Measurements from ENCODE around the gene FLT4.
A peak's percentile ranks its signal among the peaks of the same experiment; 100 is the strongest.

Gene FLT4

DNA sequence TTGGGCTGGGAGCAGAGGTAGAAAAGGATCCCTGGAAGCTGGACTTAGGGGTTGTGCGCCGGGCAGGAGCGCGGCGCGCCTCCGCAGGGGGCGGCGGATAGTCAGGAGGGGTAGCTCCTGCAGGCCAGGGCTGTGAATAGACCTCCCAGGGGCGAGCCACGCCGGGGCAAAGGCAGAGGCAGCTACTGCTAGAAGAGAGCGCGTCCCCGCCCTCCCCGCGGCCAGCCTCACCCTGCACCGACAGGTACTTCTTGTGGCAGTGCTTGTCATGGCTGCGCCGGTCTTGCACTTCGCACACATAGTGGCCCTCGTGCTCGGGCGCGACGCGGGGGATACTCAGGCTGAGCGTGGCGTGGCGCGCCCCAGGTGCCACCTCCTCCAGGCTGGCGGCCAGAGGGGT lies 28.1 kb downstream of the FLT4 start:
- H3K9me3 ChIP-seq (ENCODE audit: control insufficient read depth, insufficient read depth, low read length), result no peaks in the 10 kb centered on the region
- no peak overlapping the region for H3K9ac ChIP-seq (ENCODE audit: low read depth, low read length)
- H3K27me3 ChIP-seq (ENCODE audit: control insufficient read depth, insufficient read depth, low read length), result peaks cover 8% of the 10 kb centered on the region
- no peaks in the 10 kb centered on the region for H3K36me3 ChIP-seq (ENCODE audit: control insufficient read depth, insufficient read depth, low read length)
- no peak overlapping the region for H3K4me3 ChIP-seq (ENCODE audit: low read depth, low read length)
- H3K4me1 ChIP-seq (ENCODE audit: control insufficient read depth, insufficient read depth, low read length), result no peaks in the 10 kb centered on the region

DNA sequence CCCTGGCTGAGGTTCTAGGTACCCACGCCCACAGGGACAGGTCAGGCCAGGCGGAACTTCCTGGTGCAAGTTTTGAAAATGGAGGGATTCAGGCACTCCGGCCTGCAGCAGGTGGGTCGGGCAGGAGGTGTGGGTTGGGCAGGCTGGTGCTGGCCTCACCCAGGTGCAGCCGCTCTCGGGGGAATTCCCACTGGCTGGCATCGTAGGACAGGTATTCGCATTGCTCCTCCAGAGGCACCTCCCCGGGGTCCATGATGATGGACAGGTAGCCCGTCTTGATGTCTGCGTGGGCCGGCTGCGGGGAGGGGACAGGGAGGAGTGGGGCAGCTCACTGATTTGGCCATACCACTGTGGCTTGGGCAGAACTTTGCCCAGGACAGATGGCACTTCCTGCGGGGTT lies 29.4 kb downstream of the FLT4 start:
- H3K4me1 ChIP-seq (ENCODE audit: control insufficient read depth, insufficient read depth, low read length), result no peaks in the 10 kb centered on the region
- peaks cover 8% of the 10 kb centered on the region for H3K27me3 ChIP-seq (ENCODE audit: control insufficient read depth, insufficient read depth, low read length)
- no peak overlapping the region for H3K4me3 ChIP-seq (ENCODE audit: low read depth, low read length)
- H3K36me3 ChIP-seq (ENCODE audit: control insufficient read depth, insufficient read depth, low read length), result no peaks in the 10 kb centered on the region
- no peak overlapping the region for H3K9ac ChIP-seq (ENCODE audit: low read depth, low read length)
- no peaks in the 10 kb centered on the region for H3K9me3 ChIP-seq (ENCODE audit: control insufficient read depth, insufficient read depth, low read length)

DNA sequence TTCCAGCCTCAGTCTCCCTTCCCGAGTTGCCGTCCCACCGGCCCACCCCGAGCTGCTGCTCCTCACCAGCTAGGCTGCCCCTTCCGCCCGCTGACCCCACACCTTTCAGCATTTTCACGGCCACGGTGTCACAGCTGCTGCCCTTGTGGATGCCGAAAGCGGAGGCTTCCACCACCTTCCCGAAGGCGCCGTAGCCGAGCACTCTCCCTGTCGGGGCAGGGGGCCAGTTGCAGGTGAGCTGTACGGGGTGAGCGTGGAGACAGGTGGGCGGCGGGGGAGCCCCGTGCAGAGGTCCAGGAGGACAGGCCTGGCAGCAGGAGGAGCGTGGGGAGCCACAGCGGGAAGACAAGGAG lies 29.9 kb downstream of the FLT4 start:
- peaks cover 8% of the 10 kb centered on the region for H3K27me3 ChIP-seq (ENCODE audit: control insufficient read depth, insufficient read depth, low read length)
- peak overlapping the region; percentile 49 for H3K4me3 ChIP-seq (ENCODE audit: low read depth, low read length)
- H3K4me1 ChIP-seq (ENCODE audit: control insufficient read depth, insufficient read depth, low read length), result no peaks in the 10 kb centered on the region
- H3K9me3 ChIP-seq (ENCODE audit: control insufficient read depth, insufficient read depth, low read length), result no peaks in the 10 kb centered on the region
- no peaks in the 10 kb centered on the region for H3K36me3 ChIP-seq (ENCODE audit: control insufficient read depth, insufficient read depth, low read length)
- H3K9ac ChIP-seq (ENCODE audit: low read depth, low read length), result no peak overlapping the region

DNA sequence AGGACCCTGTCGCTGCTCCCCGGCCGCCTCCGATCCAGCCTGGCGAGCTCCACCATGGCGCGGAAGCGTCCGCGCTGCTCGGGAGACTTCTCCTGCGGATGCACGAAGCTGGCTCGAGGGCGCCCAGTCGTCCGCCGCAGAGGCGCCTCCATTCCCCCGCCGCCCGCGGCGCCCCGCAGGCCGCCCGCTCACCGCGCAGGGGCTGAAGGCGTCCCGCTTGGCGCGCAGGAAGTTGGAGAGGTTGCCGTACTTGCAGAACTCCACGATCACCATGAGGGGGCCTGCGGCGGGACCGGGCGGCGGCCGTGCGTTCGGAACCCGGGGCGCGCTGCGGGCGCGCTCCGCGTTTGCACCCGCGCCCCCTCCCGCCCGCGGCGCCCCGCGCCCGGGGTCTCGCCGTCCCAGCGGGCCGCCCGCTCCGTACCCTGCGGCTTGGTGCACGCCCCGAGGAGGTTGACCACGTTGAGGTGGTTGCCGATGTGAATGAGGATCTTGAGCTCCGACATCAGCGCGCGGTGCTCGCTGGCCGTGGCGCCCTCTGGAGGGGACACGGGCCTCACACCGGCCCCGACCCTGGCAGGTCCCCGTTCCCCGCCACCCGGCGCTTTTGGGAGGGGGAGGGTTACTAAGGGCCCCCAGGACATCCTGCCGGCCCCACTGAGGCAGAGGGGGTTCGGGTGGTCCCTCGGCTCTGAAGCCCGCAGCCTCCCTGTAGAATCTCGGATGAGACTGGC lies 30.4 kb downstream of the FLT4 start:
- Histone ChIP-seq H3K9me3 (ENCODE audit: control insufficient read depth, insufficient read depth, low read length) (no peaks in the 10 kb centered on the region), H3K9ac (ENCODE audit: low read depth, low read length) (peak overlapping the region; percentile 54), H3K27me3 (ENCODE audit: control insufficient read depth, insufficient read depth, low read length) (peaks cover 8% of the 10 kb centered on the region), H3K4me1 (ENCODE audit: control insufficient read depth, insufficient read depth, low read length) (no peaks in the 10 kb centered on the region), H3K4me3 (ENCODE audit: low read depth, low read length) (peak overlapping the region; percentile 49), H3K36me3 (ENCODE audit: control insufficient read depth, insufficient read depth, low read length) (no peaks in the 10 kb centered on the region)

DNA sequence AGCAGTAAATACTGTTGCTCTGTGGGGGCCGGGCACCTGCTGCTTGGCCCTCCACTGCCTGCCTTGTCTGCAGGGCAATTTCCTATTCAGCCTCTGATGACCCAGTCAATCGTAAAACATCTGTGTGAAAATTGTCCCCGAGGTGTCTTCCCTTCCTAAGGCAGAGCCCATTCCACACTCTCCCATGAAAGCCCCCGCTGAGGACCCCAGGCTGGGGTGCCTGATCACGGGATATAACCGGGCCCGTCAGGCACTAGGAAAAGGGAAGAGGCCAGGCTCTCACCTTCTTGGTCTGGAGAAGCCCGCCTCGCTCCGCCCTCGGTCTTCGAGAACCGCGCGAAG lies 30.9 kb downstream of the FLT4 start:
- Histone ChIP-seq H3K9ac (ENCODE audit: low read depth, low read length) (peak overlapping the region; percentile 54), H3K27me3 (ENCODE audit: control insufficient read depth, insufficient read depth, low read length) (peaks cover 8% of the 10 kb centered on the region), H3K4me3 (ENCODE audit: low read depth, low read length) (peak overlapping the region; percentile 49), H3K9me3 (ENCODE audit: control insufficient read depth, insufficient read depth, low read length) (no peaks in the 10 kb centered on the region), H3K4me1 (ENCODE audit: control insufficient read depth, insufficient read depth, low read length) (no peaks in the 10 kb centered on the region), H3K36me3 (ENCODE audit: control insufficient read depth, insufficient read depth, low read length) (no peaks in the 10 kb centered on the region)

DNA sequence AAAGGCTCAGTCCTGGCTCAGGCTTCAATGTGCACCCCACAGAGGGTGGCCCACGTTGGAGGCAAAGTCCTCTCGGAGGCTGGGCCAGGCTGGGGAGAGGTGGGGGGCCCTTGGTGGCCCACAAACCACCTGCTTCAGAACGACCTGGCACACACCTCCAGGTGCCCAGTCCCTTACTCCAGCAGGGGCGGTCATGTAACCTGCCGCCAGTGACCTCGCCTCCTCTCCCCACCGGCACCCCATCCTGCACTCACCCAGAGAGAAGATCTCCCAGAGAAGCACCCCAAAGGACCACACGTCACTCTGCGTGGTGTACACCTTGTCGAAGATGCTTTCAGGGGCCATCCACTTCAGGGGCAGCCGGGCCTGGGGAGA lies 35.6 kb downstream of the FLT4 start:
- no peaks in the 10 kb centered on the region for H3K36me3 ChIP-seq (ENCODE audit: control insufficient read depth, insufficient read depth, low read length)
- H3K27me3 ChIP-seq (ENCODE audit: control insufficient read depth, insufficient read depth, low read length), result peaks cover 8% of the 10 kb centered on the region
- no peak overlapping the region for H3K9ac ChIP-seq (ENCODE audit: low read depth, low read length)
- no peak overlapping the region for H3K4me3 ChIP-seq (ENCODE audit: low read depth, low read length)
- no peaks in the 10 kb centered on the region for H3K9me3 ChIP-seq (ENCODE audit: control insufficient read depth, insufficient read depth, low read length)
- H3K4me1 ChIP-seq (ENCODE audit: control insufficient read depth, insufficient read depth, low read length), result no peaks in the 10 kb centered on the region

DNA sequence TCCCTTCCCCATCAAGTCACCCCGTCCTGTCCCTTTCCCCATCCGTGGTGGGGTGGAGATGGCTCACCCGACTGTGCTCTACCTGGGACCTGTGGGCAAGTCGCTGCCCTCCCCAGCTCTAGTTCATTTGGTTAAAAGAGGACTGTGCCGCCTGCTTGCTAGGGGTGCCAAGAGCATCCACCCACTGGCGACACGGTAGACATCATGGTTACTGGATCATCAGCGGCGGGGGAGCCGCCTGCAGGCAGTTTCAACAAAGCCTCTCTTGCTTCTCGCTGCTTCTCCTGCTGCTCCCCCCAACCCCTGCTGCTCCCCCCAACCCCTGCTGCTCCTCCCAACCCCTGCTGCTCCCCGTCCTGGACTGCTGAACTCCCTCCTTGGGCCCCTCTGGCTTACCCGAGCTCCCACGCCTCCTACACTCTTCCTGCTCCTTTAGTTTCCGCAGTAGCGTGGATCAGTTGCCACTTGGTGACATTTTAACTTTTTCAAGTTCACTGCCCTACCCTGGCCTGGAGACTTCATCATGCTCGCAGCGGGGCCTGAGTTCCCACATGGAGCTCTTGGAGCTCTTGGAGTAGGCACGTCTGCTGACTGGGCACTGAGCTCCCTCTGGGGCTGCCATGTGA lies 36.1 kb downstream of the FLT4 start:
- Histone ChIP-seq H3K27me3 (ENCODE audit: control insufficient read depth, insufficient read depth, low read length) (peaks cover 4% of the 10 kb centered on the region), H3K9me3 (ENCODE audit: control insufficient read depth, insufficient read depth, low read length) (no peaks in the 10 kb centered on the region), H3K4me1 (ENCODE audit: control insufficient read depth, insufficient read depth, low read length) (no peaks in the 10 kb centered on the region), H3K36me3 (ENCODE audit: control insufficient read depth, insufficient read depth, low read length) (no peaks in the 10 kb centered on the region), H3K9ac (ENCODE audit: low read depth, low read length) (no peak overlapping the region), H3K4me3 (ENCODE audit: low read depth, low read length) (no peak overlapping the region)

DNA sequence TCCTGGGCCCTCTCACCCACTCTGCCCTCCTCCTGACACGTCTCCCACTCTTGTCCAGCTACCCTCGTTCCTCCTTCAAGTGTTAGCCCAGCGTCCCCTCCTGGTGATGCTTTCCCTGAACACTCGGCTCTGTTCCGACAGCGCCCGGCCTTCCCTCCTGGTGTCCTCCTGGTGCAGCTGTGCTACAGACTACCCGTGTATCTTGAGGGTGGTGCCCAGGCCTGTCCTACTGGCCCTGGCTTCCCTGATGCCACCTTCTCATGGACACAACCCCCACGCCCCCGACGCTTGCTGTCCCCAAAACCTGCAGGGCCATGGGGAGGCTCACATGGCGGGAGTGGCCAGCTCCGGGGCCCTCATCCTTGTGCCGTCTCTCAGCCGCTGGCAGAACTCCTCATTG lies 36.7 kb downstream of the FLT4 start:
- Histone ChIP-seq H3K4me1 (ENCODE audit: control insufficient read depth, insufficient read depth, low read length) (no peaks in the 10 kb centered on the region), H3K9me3 (ENCODE audit: control insufficient read depth, insufficient read depth, low read length) (no peaks in the 10 kb centered on the region), H3K27me3 (ENCODE audit: control insufficient read depth, insufficient read depth, low read length) (peaks cover 3% of the 10 kb centered on the region), H3K4me3 (ENCODE audit: low read depth, low read length) (no peak overlapping the region), H3K9ac (ENCODE audit: low read depth, low read length) (no peak overlapping the region), H3K36me3 (ENCODE audit: control insufficient read depth, insufficient read depth, low read length) (no peaks in the 10 kb centered on the region)

DNA sequence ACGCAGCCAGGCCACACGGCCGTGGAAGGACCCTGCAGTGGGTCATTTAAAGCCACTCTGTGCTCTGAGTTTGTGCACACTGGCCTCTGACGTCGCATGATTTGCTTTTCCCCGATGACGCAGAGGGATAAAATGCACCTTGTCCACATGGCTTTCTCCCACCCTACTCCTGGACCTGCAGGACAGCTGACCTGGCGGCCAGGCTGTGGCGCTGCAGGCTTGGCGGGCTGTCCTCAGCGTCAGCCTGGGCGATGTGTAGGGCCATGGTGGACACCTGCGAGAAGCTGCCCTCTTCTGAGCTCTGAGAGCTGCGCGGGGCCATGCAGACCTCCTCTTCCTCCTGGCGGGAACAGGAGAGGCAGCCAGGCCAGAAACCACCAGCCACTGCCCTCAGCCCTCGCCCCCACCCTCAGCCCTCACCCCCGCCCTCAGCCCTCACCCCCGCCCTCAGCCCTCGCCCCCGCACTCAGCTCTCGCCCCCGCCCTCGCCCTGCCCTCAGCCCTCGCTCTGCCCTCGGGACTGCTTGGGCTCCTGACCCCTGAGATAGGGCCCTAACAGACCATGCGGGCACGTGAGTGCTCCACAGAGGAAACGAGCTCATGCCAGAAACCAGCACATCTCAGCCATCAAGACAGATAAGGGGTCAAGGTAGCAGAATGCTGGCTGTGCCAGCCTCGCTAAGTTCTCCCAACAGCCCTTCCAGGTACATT lies 38.1 kb downstream of the FLT4 start:
- Histone ChIP-seq H3K4me1 (ENCODE audit: control insufficient read depth, insufficient read depth, low read length) (no peaks in the 10 kb centered on the region), H3K9ac (ENCODE audit: low read depth, low read length) (no peak overlapping the region), H3K4me3 (ENCODE audit: low read depth, low read length) (no peak overlapping the region), H3K27me3 (ENCODE audit: control insufficient read depth, insufficient read depth, low read length) (no peaks in the 10 kb centered on the region), H3K36me3 (ENCODE audit: control insufficient read depth, insufficient read depth, low read length) (no peaks in the 10 kb centered on the region), H3K9me3 (ENCODE audit: control insufficient read depth, insufficient read depth, low read length) (no peaks in the 10 kb centered on the region)

DNA sequence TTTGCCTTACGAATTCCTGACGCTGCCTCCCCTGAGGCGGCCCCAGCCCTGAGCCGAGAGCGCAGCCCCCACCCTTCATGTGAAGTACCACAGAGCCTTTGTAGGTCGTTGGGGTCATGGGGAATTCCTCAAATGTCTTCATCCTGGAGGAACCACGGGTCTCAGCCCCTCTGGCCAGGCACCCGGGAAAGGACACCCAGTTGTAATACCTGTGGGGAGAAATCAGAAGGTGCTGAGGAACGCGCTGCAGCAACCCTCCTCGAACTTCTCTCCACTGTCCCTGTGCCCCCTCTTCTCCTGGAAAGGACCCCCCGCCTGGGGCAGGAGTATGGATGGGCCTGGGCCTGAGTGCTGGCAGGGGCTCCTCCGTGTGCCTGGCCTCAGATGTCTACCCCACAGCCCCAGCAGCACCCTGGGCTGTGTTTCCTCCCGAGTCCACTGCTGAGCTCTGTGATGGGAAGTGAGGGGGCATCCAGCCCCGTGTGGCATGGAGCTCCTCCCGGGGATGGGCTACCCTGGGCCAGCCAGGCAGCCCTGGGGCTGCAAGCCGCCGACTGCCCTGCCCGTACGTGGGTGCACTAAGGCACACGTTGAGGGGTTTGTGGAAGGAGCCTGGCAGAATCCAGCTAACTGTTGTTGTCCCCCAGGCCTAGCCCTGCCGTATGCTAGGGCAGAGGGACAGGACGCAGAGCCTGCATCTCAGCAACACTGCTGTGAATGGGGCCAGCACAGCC lies 39.4 kb downstream of the FLT4 start:
- Histone ChIP-seq H3K9ac (ENCODE audit: low read depth, low read length) (no peak overlapping the region), H3K4me3 (ENCODE audit: low read depth, low read length) (no peak overlapping the region), H3K4me1 (ENCODE audit: control insufficient read depth, insufficient read depth, low read length) (no peaks in the 10 kb centered on the region), H3K9me3 (ENCODE audit: control insufficient read depth, insufficient read depth, low read length) (no peaks in the 10 kb centered on the region), H3K36me3 (ENCODE audit: control insufficient read depth, insufficient read depth, low read length) (no peaks in the 10 kb centered on the region), H3K27me3 (ENCODE audit: control insufficient read depth, insufficient read depth, low read length) (no peaks in the 10 kb centered on the region)

DNA sequence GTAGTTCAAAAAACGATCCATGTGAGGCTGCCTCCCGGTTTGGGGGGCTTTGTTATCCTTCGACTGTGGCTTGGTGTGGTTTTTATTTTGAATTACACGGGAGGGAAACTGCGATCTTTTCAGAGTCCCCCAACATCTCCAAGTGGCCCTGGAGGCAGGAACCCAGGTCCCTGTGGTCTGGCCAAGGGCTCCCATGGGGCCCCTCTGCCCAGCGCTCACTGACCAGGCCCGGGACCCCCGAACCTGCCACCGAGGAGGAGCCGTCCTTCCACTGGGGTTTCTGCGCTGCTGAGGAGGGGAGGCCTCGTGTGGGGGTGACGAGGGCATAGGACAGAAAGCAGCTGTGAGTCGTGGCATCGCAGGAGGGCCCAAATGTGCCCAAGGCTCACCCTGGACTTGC lies 40.0 kb downstream of the FLT4 start:
- no peaks in the 10 kb centered on the region for H3K36me3 ChIP-seq (ENCODE audit: control insufficient read depth, insufficient read depth, low read length)
- H3K9ac ChIP-seq (ENCODE audit: low read depth, low read length), result no peak overlapping the region
- no peak overlapping the region for H3K4me3 ChIP-seq (ENCODE audit: low read depth, low read length)
- no peaks in the 10 kb centered on the region for H3K27me3 ChIP-seq (ENCODE audit: control insufficient read depth, insufficient read depth, low read length)
- no peaks in the 10 kb centered on the region for H3K4me1 ChIP-seq (ENCODE audit: control insufficient read depth, insufficient read depth, low read length)
- H3K9me3 ChIP-seq (ENCODE audit: control insufficient read depth, insufficient read depth, low read length), result no peaks in the 10 kb centered on the region

All from iPS-15b (cell line).